NCI-H2107 treated with DMSO at 0.1 percent for 48 hours (cell line): ENCODE data around the gene ATP9A.

Experiments used
- DNase-seq: peaks from one replicate; lab custom pipeline; 2025; ENCODE audit not compliant: unreplicated experiment; lab: John Stamatoyannopoulos, UW

ATP9A gene

GRCh38 chr20:51560550-51561307 lies 207.5 kb downstream of the ATP9A start:
- DNase-seq: no peak

- no peak for DNase-seq
These were observed 208.1 kb downstream of the ATP9A start for GRCh38 chr20:51560042-51560441.

- no peak for DNase-seq
These were observed 213.5 kb downstream of the ATP9A start for GRCh38 chr20:51554538-51555165.

DNA sequence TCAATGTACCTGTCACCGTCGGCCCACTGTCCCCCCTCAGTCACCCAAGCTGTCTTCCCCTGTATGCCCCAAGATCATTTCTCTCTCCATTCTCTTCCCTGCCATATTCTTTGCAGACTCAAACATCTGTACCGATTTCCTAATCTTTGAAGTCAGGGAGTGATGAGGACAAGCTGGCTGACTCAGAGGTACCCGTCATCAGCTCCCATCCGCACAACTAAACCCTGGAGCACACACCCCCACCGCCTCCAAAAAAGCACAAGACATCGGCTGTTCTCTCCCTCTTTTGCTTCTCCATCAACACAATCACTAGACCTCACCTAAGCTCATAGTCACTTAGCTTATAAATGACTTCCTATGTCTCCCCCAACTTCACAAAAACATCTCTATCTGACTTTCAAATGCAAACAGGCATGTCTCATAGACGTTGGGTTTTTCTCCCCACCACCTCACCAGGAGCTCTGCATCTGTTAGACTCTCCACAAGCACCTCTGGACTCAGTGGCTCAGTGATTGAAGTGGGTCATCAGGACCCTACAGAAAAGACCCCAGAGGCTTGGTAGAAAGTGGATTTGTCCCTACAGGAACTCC lies 214.2 kb downstream of the ATP9A start:
- DNase-seq: no peak

DNA sequence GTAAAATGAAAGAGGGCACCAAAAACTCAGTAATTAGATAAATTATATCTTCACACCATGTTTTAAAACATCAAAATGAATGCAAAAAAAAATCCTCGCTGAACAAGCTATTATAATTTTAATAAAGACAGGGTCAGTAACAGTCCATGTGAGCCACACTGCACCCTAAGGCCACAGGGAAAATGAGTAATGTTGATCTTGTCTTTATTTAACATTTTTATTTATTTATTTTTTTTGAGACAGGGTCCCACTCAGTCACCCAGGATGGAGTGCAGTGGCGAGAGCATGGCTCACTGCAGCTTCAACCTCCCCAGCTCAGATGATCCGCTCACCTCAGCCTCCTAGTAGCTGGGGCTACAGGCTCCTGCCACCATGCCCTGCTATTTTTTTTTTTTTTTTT lies 217.0 kb downstream of the ATP9A start:
- no peak for DNase-seq

DNA sequence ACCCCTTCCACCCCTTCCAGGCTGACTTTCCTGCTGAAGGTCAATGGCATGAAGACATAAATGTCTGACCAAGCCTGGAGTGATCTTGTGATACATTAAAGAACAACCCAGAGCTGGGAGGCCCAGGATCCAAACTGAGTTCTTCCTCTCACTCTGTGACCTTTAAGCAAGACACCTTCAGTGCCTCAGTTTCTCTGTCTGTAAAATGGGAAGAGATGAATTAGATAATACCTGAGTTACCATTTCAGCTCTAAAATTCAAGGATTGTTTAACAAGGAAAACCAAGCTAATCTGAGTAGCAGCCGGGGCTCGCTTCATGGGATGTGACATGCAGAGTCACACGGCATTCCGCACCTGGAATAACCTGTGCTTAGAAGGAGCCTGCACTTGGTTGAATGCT lies 218.7 kb downstream of the ATP9A start:
- no peak for DNase-seq

DNA sequence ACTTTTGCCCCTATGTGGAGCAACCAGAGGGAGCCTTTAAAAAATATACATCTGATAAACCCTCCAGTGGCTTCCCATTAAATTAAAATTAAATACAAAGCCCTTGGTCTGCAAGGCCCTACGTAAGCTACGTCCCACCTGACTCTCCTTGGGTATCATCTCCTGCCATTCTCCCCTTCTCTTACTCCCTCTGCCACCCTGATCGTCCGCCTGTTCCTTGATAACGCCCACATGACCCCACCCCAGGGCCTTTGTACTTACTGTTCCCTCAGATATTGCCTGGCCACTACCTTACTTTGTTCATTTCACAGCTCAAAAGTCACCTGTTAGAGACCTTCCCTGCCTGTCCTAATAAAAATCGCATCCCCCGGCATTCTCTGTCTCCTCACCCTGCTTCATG lies 220.2 kb downstream of the ATP9A start:
- DNase-seq: no peak
